ENCODE data around the gene BEGAIN. TPM values are rescaled to one million over a fixed set of nuclear protein-coding genes. Genes with fewer than 3 reads are reported as not detected.

Gene BEGAIN
- total RNA-seq, 2 donors from 2014 or later = 1.3 to 8.0 TPM

DNA sequence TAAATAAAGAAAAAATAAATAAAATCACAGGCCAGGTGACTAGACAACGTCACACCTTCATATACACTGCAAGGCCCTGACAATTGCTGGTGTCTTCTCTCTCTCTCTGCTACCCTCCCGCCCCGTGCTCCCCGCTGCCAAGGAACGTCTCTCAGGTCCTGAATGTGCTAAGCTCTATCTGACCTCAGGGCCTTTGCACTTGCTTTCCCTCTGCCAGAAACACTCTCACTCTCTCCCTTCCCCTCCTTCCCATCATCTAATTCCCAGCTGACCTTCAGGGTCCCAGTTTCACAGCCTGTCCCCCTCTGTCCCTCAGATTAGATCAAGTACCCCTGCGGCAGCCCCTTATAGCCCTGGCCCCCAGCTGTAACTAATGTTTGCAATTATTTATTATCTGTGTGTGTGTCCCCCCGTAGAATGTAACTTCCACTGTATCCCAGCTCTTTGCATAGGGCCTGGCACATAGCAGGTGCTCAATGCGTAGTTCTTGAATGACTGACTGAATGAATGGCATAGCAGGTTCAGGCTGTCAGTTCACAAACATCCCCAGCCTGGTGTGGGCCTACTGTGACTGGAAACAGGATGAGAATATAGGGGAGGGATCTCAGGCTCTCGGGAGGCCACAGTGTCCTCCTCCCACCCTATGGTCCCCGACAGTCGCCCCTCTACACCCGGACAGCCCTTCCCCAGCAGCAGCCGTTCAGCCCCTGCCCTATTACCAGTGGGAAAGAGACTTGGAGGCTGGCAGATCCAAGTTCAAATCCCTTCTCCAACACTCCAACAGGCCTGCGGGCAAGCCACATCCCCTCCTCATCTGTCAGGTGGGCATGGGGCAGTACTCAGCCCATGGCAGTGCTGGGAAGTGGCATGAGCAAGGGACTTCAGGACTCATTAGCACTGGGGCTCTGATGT lies 6.6 kb downstream of the BEGAIN start:
- DNase-seq (ENCODE audit: low spot score in 2 of 2) (no peak), ATAC-seq (no peak)
- H3K9me3 Mint-ChIP-seq = no peaks in the 10 kb centered on the region

DNA sequence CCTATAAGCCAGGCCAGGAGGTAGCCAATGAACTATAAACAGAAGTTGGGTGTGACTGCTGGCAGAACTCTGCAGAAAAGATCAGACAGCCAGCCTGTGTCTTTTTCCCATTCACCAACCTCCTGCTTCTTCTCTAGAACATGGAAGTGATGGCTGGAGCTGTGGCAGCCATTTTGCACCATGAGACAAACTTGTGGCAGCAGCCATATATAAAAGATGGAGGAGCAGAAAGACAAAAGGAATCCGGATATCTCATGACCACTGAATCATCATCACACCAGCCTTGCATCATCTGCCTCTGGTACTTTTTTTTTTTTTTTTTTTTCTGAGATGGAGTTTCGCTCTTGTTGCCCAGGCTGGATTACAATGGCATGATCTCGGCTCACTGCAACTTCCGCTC lies 8.7 kb downstream of the BEGAIN start:
- ATAC-seq (no peak), DNase-seq (ENCODE audit: low spot score in 2 of 2) (no peak)
- Mint-ChIP-seq H3K9me3 (no peaks in the 10 kb centered on the region), H3K27ac (no peak overlapping the region), H3K36me3 (no peaks in the 10 kb centered on the region)

More for the DNA sequence above, 6.6 kb downstream of the BEGAIN start:
- H3K27ac Mint-ChIP-seq = no peak overlapping the region
- H3K36me3 Mint-ChIP-seq = no peaks in the 10 kb centered on the region

DNA sequence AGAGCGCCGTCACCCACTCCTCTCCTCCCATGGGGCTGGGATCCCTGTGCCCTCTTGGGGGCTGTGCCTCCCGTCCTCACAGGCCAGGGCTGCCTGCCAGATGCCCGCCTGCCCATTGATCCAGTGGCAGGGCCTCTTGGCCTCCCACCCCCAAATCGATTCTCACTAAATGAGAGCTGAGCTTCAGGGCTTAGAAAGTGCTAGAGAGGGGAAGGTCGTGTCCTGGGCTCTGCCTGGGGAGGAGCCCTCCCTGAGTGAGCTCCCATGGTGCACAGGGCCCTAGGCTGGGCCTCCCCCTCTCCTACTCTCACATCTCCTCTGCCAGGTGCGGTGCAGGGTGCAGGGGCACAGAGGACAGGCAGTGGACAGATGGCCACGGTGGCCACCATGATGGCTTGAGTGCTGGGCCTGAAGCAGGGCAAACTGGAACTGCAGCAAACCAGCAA lies 9.2 kb downstream of the BEGAIN start:
- Mint-ChIP-seq H3K9me3 (no peaks in the 10 kb centered on the region), H3K36me3 (no peaks in the 10 kb centered on the region), H3K27ac (no peak overlapping the region)
- DNase-seq (ENCODE audit: low spot score in 2 of 2) (no peak), ATAC-seq (no peak)

GRCh38 chr14:100577321-100577985 lies 9.8 kb downstream of the BEGAIN start:
- no peak for DNase-seq (ENCODE audit: low spot score in 2 of 2)
- ATAC-seq = no peak
- H3K36me3 Mint-ChIP-seq = no peaks in the 10 kb centered on the region
- H3K27ac Mint-ChIP-seq = no peak overlapping the region
- no peaks in the 10 kb centered on the region for H3K9me3 Mint-ChIP-seq

GRCh38 chr14:100576091-100577085 lies 10.8 kb downstream of the BEGAIN start:
- no peak for DNase-seq (ENCODE audit: low spot score in 2 of 2)
- Mint-ChIP-seq H3K9me3 (no peaks in the 10 kb centered on the region), H3K27ac (no peak overlapping the region), H3K36me3 (no peaks in the 10 kb centered on the region)
- no peak for ATAC-seq

- DNase-seq (ENCODE audit: low spot score in 2 of 2) (no peak), ATAC-seq (no peak)
- Mint-ChIP-seq H3K27ac (peak overlapping the region in 1 of 2 donors; percentile 14), H3K9me3 (no peaks in the 10 kb centered on the region), H3K36me3 (no peaks in the 10 kb centered on the region)
These were observed 11.8 kb downstream of the BEGAIN start for GRCh38 chr14:100575266-100575995.

GRCh38 chr14:100574642-100575031 lies 12.6 kb downstream of the BEGAIN start:
- Mint-ChIP-seq H3K27ac (no peak overlapping the region), H3K9me3 (no peaks in the 10 kb centered on the region), H3K36me3 (no peaks in the 10 kb centered on the region)
- no peak for ATAC-seq
- no peak for DNase-seq (ENCODE audit: low spot score in 2 of 2)

DNA sequence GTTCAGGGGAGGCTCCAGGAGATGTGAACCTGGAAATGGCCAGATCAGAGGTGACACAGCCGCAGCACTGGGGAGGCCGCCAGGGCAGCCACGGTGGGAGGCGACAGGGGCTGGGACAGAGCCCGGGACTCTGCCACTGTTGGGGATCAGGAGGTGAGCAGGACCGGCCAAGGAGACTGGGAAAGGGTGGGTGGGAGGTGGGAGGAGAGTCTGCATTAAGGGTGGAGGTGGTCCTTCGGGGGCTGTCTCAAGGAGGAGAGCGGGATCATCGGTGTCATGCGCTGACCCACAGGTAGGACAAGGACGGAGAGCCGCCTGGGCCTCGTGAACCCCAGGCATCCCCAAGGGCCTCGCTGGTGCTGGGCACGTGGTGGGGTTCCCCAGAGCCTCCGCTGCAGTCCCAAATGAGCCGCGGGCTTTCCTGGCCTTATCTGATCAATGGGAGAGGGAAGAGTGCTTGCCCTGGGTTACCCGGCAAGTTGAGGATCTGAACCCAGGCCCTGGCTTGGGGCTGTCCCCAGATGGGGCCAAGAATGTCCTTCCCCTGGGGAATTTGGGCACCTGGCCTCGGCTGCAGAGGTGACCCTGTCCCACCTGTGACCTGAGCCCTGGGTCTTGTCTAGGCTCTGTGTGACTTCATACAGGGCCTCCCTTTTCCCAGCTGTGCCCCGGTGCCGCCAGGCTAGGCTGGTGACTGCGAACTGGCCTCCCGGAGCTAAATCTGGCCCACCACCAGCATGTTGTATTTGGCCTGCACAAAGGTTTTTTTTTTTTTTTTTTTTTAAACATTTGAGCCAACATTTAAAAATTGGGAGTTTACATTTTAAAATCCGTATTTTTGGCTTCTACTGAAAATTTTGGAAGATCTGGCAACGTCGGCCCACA lies 13.2 kb downstream of the BEGAIN start:
- no peak for ATAC-seq
- no peak for DNase-seq (ENCODE audit: low spot score in 2 of 2)
- Mint-ChIP-seq H3K36me3 (no peaks in the 10 kb centered on the region), H3K9me3 (no peaks in the 10 kb centered on the region), H3K27ac (peak overlapping the region in 1 of 2 donors; percentile 32)

GRCh38 chr14:100573002-100573756 lies 14.0 kb downstream of the BEGAIN start:
- no peaks in the 10 kb centered on the region for H3K36me3 Mint-ChIP-seq
- ATAC-seq = no peak
- H3K27ac Mint-ChIP-seq = peak overlapping the region in 1 of 2 donors; percentile 32
- DNase-seq (ENCODE audit: low spot score in 2 of 2) = no peak
- H3K9me3 Mint-ChIP-seq = no peaks in the 10 kb centered on the region

GRCh38 chr14:100572543-100572942 lies 14.7 kb downstream of the BEGAIN start:
- ATAC-seq = no peak
- Mint-ChIP-seq H3K9me3 (no peaks in the 10 kb centered on the region), H3K27ac (no peak overlapping the region), H3K36me3 (no peaks in the 10 kb centered on the region)
- DNase-seq (ENCODE audit: low spot score in 2 of 2) = no peak

- DNase-seq (ENCODE audit: low spot score in 2 of 2) (no peak), ATAC-seq (no peak)
- Mint-ChIP-seq H3K9me3 (no peaks in the 10 kb centered on the region), H3K36me3 (no peaks in the 10 kb centered on the region), H3K27ac (no peak overlapping the region)
These were observed 15.4 kb downstream of the BEGAIN start for GRCh38 chr14:100571837-100572236.

DNA sequence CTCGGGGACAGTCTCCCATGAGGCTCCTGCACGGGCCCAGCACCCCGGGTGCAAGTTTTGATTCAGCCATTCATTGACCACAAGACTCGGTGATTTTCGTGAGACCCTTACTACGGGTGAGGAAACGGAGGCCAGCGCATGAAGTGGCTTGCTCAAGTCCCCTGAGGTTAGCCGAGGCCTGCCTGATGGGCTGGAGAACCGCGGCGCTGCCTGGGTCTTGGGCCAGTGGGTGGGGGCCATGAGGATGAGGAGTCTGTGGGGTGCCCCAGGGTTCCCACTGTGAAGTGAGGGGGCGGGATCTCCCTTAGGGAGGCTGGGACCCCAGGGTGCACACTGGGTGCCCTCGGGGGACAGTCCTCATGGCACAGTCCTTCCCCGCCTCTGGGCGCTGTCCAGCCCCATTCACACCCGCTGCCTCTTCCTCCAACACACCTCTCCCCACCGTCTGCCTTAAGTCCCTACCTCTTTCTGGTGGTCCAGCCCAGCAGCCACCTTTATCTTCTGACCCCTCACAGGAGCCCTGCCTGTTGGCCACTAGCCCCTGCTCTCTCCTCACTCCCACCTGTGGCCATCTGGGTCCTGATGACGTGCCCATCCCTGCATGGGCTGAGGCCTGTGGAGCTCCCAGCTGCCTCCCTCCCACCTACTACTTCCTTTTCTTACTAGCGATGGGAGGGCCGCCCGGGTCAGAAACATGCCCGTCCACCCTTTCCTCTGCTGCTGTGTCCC lies 16.3 kb downstream of the BEGAIN start:
- ATAC-seq (no peak), DNase-seq (ENCODE audit: low spot score in 2 of 2) (no peak)
- no peaks in the 10 kb centered on the region for H3K9me3 Mint-ChIP-seq
- no peaks in the 10 kb centered on the region for H3K36me3 Mint-ChIP-seq
- H3K27ac Mint-ChIP-seq = no peak overlapping the region

DNA sequence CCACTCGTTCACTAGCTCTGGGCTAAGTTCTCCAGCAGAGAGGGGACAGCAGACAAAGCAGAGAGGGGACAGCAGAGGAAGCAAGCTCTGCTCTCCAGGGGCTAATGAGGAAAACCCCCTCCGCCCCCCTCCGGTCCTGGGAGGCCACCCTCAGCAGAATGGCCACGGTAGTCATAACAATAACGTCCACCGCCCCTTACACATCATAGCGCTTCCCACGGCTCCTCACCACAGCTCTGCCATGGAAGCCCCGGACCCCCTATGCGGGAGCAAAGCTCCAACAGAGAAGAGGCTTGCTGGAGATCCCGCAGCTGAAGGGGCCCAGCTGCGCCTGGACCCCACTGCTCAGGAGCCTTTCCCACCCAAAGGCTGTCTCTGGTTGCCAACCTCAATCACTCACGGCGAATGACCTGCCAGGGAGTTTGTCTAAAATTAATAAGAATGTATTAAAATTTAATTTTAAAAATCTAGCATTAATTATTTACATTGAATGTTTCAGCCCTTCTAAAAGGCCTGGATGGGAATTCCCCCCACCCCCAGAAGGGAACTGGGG lies 17.4 kb downstream of the BEGAIN start:
- no peaks in the 10 kb centered on the region for H3K36me3 Mint-ChIP-seq
- H3K9me3 Mint-ChIP-seq = no peaks in the 10 kb centered on the region
- ATAC-seq = no peak
- H3K27ac Mint-ChIP-seq = no peak overlapping the region
- no peak for DNase-seq (ENCODE audit: low spot score in 2 of 2)
